Activated CD8-positive, alpha-beta memory T cell treated with anti-CD3 and anti-CD28 coated beads, Interleukin-2, amount 50 U/mL, for 4 hours (primary cell): ENCODE results near the gene PRKCH.
A peak's percentile ranks its signal among the peaks of the same experiment; 100 is the strongest.

ENCODE experiments used
- DNase-seq: peaks from one replicate; pipeline ENCODE4 v3.0.0-alpha.2; 2020

PRKCH gene

DNA sequence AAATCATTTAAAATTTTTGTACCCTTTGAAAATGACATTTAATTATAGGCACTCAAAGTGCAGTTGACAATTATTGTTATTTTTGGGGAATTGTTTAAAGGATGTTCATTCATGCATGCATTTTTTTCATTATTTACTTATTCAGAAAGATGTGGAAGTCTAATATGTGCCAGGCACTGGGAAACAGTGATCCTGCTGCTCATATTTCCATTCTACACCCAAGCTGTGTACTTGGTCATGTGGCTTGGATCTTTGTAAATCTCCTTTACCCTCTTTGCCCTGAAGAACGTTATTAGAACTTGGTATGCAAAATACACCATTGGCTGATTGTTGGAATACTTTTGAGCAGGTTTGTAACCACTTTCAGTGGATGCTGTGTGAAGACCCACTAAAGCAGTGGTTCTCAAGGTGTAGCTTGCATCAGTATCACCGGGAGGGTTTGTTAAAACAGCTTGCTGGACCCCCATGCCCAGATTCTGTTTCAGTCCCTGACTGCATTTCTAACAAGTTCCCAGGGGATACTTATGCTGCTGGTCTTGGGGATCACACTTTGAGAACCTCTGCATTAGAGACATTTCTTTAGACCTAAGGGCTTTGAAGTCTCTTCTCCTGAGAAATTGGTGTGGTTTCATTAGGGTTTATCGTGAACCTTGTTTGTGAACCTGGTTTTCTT lies 47.5 kb downstream of the PRKCH start:
- no peak for DNase-seq

DNA sequence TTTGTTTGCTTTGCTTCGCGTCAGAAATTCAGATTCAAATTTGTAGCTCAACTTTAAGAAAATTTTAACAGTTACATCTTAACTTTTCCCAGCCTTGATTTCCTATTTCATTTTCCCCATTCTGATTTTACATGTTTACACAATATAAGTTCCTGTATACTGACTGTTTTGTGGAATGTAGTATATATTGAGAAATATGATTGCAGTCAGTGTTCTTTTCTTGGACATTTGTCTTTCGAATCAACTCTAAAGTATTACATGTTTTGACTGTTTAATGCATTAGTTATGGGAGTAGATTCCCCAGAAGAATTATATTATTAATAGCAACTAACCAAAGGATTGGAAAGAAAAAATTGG lies 48.1 kb downstream of the PRKCH start:
- DNase-seq: no peak

DNA sequence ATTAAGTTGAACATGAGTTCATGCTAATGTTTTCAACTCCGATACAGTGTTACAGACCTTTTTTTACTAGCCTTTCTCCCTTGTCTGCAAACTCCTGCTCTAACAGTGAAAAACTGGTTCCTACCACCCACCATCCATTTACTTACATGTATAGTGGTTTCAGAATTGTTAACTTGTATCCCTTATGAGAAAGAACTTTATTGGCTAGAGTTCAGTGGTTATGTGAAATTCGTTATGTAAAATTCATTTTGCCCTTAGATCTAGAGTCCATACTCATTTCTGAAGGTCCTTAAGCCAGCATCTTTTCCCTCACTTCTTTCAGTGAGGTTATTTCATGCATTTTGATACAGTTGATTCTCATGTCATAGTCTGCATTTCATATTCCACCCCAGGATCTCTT lies 51.0 kb downstream of the PRKCH start:
- DNase-seq: no peak

DNA sequence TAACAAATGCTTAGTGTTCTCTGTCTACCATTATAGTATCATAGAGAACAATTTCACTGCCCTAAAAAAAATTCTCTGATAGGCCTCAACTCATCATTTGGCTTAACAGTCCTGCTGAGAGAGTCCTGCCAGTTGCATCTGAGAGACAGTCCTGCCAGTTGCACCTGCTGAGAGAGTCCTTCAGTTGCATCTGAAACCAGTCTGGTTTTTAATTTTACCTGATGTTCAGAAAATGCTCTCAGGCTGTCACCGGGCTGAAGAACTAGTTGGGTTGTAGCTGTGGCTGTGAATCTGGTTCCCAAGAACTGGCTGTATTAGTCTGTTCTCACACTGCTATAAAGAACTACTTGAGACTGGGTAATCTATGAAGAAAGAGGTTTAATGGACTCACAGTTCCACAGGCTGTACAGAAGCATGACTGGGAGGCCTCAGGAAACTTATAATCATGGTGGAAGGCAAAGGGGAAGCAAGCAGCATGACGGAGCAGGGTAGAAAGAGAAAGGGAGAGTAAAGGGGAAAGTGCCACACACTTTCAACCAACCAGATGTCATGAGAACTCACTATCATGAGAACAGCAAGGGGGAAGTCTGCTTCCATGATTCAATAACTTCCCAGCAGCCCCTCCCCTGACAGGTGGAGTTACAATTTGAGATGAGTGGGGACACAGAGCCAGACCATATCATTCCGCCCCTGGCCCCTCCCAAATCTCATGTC lies 51.6 kb downstream of the PRKCH start:
- DNase-seq: no peak

DNA sequence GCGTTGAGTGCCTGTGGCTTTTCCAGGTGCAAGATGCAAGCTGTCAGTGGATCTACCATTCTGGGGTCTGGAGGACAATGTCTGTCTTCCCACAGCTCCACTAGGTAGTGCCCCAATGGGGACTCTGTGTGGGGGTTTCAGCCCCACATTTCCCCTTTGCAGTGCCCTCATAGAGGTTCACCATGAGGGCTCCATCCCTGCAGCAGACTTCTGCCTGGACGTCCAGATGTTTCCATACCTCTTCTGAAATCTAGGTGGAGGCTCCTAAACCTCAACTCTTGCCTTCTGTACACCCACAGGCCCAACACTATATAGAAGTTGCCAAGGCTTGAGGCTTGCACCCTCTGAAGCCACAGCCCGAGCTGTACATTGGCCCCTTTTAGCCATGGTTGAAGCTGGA lies 52.9 kb downstream of the PRKCH start:
- no peak for DNase-seq

DNA sequence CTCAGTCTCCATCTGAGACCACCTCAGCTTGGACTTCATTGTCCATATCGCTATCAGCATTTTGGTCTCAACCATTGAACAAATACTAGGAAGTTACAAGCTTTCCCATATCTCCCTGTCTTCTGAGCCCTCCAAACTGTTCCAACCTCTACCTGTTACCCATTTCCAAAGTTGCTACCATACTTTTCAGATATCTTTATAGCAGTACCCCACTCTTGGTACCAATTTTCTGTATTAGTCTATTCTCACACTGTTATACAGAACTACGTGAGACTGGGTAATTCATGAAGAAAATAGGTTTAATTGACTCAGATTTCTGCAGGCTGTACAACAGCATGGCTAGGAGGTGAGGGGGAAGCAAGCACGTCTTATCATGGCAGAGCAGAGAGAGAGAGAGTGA lies 53.8 kb downstream of the PRKCH start:
- DNase-seq: no peak

DNA sequence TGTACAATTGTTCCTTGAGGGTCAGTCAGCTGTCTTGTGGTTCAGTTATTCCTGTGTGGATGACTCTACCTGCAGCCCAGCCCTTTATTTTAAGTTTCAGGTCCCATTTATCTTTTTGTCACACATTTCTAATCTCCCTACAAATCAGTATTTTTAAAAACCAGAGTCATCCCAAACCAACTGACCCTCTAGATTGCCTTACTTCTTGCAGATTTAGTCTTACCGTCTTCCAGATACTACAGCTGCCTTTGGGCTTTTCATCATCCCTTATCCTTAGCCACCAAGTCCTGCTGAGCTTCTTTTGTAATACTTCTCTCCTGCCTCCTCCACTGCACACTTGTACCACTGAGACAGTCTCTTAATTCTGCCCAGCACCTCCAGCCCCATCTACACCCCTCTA lies 54.9 kb downstream of the PRKCH start:
- no peak for DNase-seq

DNA sequence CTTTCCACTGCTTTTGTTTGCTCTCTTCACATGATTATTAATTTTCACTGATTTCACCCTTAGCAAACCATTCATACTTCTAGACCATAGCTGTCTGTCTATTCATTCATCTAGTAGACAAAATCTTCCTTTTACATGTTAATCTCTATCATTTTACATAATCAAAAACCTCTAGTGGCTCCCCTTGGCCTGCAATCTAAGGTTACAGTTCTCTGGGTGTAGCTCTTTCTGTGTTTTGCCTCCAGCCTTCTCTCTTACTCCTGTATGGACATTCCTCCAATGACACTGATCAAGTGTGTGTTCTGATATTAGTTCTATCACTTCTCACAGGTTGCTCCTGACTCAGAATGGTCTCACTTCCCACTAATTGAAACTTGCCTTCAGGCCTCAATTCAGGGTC lies 56.4 kb downstream of the PRKCH start:
- no peak for DNase-seq

DNA sequence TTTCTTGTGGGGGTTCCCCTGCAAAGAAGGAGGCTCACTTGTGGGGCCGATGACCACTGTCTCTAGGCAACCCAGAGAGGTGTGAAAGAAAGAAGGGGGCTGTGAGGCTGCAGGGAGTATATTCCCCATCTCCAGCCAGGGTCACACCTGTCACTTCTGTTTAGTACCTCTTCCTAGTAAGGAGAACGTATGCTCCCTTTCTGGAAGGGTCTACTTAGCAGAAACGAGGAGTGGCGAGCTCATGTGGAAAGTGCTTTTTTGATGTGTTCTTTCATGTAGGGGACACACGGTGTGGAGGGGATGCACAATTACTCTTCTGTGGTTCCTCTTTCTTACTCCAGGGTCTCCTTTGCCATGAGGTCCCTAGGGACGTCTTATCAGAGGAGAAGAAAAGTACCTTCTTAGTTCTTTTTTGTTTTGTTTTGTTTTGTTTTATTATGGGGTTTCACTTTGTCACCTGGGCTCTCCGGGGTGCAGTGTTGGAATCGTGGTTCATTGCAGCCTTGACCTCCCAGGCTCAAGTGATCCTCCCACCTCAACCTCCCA lies 58.3 kb downstream of the PRKCH start:
- no peak for DNase-seq

DNA sequence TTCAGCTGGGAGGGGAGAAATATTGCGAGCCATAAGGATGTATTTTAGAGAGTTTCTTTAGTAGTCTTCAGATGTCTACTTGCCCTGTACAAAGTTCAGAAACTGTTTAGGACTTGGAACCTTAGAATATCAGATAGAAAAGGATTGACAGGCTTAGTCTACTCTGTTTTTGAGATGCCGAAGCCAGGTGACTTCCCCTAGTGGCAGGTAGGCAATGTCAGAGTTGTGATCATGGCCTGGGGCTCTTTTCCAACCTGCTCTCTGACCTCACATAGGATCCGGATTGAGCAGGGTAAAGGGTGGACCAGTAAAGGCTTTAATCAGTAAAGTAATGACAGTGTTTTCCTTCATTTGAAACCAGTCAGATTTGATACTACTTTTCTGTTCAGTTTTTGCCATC lies 59.6 kb downstream of the PRKCH start:
- DNase-seq: no peak

DNA sequence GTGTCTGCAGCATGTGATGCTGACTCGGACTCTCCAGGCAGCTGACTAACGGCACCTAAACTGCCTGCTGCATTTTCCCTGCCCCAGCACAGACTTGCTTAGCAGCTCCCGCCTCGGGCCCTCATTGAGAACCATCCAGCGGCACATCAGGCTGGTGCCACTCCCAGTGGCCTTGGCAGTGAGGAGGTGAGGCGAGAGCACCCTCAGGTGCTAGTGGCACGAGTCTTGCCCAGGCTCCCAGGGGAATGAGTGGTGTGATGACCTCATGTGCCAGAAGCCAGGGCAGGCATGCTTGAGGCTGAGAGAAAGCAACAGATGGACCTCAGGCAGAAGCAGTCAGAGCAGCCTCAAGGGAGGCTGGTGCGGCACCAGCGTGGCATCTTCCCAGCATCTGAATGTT lies 60.2 kb downstream of the PRKCH start:
- DNase-seq: no peak

DNA sequence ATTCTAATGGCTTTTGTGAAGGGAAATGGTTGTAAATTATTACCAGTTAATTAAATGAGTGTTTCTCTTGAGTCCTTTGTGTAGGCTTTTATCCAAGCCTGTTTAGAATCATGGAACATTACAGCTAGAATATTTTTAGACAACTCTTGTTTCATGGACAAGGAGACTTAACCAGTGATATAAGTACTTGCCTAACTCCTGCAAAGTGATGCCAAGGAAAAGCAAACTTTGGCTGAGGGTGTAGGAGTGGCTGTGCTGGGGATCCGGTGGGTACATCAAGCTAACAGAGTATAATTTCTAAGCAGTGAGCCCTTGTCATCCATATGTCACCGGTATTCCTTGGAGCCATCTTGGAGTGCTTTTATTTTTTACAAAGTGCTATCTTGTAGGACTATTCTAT lies 61.5 kb downstream of the PRKCH start:
- no peak for DNase-seq

DNA sequence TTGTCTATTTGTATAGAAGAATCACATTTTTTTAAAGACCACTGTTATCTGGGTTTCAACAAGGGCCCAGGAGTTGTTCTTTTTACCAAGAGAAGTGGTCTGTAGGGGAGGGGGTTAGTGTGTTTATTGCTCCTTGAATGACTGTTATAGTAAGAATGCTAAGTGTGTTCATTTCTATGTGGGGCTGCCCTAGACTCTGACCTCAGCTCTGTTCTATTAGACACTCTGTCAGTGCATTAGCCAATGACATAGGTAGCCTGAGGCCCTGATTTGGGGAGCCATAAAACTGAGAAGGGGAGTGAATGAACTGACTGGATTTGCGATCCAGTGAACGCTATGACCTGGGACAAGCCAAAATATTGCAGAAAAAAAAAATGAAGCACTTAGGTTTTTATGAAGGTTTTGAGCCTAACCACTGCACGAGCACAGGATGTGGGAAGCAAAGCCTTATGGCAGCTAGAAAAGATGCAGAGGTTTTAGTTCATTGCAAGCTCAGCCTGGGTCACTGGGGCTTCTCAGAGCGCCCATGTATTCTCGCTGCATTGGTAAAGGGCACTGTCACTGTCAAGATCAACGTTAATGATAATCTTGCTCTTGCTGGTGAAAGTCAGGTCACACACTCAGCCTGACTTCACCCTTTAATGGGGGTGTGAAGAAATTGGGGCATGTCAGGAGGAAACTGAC lies 63.8 kb downstream of the PRKCH start:
- DNase-seq: peak; percentile 42

DNA sequence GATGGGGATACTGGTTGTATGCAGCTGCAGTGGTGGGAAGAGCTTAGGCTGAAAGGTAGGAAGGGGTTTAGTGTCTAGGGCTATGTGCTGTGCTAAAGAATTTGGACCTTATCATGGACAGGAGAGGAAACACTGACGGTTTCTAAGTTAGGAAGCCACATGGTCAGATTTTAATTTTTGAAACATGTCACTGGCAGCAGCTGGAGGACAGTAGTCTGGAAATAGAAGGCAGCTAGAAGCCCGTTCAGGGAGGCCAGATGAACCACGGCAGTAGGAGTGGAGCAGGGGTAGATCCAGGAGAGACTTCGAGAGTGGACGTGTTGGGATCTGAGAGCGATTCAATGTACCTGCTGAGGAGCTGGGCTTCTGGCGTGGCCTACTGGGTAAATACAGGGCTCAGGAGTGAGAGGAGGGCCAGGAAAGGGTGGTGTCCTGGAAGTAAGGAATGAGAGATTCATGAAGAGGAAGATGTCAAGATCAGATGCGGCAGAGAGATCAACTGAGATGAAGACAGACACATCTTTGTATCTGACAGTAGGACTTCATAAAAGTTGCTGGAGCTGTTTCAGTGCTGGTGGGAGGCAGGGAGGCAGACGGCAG lies 64.9 kb downstream of the PRKCH start:
- DNase-seq: no peak

DNA sequence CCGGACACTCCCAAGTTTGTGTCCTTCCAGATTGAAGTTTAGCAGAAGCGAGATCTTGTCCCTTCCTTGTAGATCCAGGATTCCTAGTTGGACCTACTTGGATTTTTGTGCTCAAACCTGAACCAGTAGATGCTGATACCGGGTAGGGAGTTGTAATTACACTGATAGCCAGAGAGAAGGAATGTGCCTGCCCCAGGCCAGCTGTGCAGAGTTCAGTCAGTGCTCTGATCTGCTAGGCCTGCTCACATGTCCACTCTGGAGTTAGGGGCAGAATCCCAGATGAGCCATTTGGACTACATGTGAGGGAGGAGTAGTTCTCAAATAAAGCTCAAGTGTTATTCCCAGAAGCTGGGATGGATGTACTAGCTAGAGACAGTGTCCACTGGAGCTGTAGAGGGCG lies 65.7 kb downstream of the PRKCH start:
- DNase-seq: no peak

DNA sequence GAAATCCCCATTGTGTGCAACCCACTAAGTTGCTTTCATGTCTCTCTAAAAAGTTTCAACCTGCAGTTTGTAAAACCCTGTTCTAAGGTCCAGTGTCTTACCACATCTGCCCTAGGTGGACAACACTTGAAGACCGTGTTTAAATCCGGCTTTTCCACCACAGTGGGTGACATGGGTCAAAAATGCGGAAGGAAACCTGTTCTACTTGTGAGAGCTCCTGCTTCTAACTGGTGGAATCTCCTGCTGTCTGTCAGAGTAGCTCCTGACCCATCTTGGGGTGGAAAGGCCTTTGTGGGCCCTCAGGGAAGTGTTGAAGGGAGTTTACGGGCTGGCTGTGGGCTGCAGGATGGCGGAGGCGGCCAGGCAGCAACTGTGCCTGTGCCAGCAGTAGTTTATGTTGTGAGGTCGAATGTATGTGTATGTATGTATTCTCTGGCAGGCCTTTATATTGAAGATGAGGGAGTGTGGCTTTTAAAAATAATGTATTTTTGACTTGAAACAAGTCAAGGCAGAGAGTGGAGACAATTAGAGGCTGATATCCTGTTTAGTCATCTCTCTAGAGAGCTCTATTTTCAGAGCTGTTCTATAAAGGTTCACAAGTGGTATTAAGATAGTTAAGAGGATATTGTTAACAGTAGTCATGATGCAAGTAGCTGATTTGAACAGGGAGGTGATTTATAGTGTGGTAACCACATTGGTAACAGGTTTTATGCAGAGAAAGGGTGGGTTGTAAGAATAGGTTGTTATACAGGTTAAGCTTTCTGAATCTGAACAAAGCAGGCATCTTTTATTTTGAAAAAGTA lies 67.0 kb downstream of the PRKCH start:
- peak; percentile 33 for DNase-seq

DNA sequence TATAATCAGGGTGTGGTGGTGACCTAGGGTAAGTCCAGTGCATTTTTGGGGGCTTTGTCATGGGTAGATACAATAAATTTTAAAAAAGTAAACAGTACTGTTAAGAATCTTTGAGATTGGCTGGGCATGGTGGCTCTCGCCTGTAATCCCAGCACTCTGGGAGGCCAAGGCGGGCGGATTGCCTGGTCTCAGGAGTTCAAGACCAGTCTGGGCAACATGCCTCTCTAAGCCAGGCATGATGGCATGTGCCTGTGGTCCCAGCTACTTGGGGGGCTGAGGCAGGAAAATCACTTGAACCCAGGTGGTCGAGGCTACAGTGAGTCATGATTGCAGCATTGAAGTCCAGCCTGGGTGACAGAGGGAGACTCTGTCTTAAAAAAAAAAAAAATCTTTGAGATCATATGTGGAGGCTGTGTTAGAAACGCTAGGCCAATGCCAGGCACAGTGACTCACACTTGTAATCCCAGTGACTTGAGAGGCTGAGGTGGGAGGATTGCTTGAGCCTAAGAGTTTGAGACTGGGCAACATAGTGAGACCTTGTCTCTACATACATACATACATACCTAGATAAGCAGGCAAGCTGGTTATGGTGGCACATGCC lies 67.7 kb downstream of the PRKCH start:
- no peak for DNase-seq

DNA sequence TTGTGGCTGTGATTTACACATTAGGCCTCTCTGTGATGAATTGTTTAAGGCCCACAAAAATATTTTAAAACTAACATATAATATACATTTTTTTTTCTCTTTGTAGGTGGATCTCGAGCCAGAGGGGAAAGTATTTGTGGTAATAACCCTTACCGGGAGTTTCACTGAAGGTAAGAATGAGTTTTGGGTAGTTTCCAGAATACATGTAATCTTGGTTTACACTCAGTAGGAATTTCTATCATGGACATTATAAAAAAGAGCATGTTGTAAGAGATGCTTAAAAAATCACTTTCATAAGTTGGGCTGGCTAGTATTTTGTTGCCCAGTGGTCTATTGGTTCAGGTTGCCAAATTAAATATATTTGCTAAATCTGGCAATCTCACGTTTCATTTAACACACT lies 69.7 kb downstream of the PRKCH start:
- DNase-seq: no peak

DNA sequence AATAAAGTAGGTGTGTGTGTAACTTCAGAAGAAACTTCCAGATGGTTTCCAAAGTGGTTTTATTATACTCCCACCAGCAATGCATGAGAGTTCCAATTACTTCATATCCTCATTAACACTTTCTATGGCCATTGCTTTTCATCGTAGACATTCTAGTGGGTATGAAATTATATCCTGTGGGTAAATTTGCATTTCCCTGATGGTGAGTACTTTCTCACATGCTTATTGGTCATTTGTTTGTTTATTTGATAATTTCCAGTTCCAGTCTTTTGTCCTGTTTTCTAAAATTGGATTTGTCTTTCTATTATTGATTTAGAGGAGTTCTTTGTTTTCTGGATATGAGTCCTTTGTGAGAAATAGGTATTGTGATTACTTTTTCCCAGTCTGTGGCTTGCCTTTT lies 70.9 kb downstream of the PRKCH start:
- no peak for DNase-seq

DNA sequence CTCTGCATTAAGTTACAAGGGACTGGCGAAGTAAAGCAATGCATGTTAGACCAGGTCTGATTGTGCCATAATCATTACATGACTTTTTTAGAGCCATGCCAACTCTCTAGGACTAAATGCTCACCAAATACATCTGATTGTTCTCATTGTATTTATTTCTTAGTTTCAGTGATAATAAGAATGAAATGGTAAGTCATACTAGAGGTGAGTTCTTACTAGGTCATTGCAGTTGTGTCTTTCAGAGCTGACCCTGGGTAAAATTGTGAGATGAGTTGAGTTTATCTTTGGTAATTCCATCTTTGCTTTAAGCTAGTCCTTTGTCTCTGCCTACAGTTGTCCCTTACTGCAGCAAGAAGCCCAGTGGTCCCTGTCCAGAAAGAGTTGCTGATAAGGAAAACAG lies 73.2 kb downstream of the PRKCH start:
- DNase-seq: no peak

DNA sequence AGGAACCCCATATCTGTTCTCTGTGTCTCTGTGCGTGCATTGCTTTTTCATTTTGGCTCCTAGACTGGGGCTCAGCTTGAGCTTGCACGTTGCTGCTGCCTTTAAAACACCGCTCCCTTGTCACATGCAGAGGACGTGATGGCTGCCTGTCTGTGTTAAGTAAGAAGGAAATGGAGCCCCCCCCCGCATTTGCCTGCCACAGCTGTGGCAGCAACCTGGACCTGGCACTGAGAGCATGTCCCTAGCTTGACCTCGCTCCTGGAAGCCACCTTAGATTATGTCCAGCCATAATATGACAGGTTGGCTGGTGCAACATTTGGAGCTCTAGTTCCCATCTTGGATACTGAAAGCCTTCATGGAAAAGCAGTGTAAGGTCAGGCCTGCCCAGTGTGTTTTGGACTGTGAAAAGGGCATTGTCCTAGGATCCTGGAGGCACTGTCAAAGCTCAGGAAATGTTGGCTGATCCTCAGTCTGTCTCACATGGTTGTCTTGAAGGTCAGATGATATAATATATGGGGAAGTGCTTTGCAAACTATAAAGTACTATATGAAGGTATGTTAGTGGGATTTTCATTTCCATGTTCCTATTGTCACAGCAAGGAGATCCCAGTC lies 73.8 kb downstream of the PRKCH start:
- DNase-seq: no peak

DNA sequence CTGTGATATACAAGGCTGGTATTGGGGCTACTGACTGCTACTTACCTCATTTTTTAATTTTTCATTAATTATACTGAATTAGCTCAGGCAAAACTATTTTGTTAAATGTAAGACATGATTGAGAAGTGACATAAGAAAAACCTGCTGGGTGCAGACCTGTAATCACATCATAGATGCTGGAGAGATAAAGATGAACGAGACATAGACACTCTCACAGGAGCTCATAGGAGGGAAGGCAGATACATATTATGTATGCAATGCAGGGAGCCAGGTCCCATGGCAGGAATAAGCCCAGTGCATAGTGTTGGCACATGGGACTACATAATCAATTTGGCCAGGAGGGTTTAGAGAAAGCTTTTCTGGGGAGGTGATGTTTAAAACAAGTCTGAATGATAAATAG lies 74.9 kb downstream of the PRKCH start:
- DNase-seq: no peak
